NCI-H1694 (cell line): ENCODE measurements around the gene SLC5A5.
"Not testable (repeated sequence)": the region's sequence is repeated elsewhere in the genome, so short reads cannot be mapped to it uniquely, and the experiment has no call there.

Source experiments
- DNase-seq: peaks from one replicate; lab custom pipeline; 2025; lab: John Stamatoyannopoulos, UW

The SLC5A5 gene

GRCh38 chr19:17871032-17871877 lies 490 bp upstream of the SLC5A5 start:
- DNase-seq = no peak

- DNase-seq = no peak
Observed at GRCh38 chr19:17872251-17873001, 681 bp downstream of the SLC5A5 start.

DNA sequence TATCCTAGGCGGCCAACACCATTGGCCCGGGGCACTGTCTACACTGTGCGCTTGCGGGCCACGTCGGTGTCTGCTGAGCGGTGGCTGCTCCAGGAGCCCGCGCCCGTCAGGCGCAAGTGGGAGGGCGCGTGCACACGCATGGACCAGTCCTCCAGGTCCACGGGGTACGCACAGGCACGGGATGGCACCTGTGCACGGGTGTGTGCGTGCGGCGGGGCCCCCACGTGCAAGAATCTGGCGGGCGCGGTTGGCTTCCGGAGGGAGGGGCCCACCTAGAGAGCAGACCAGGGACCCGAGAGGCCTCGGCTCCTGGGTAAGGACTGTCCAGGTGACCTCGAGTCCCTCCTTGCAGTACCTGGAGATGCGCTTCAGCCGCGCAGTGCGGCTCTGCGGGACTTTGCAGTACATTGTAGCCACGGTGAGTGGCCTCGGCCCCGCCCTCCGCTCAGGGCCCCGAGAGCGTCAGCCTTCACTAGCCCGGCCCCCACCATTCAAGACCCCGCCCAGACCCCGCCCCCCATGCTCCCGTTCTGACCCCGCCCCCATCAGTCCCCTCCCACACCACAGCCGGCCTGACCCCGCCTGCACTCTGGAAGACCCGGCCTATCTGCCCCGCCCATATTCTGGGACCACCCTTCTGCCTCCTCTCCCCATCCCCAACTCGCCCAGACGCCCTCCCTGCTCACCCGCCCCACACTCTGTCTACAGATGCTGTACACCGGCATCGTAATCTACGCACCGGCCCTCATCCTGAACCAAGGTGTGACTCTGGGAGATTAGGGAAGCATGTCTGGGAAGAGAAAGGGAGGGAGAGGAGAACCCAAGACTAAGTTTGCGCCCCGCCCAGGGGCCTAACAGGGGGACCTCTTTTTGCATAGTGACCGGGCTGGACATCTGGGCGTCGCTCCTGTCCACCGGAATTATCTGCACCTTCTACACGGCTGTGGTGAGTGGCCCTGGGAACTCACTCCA lies 2.3 kb downstream of the SLC5A5 start:
- no peak for DNase-seq

- DNase-seq = no peak
Observed at GRCh38 chr19:17874758-17875135, 3.0 kb downstream of the SLC5A5 start.

- DNase-seq = no peak
Observed at GRCh38 chr19:17877696-17878095, 6.0 kb downstream of the SLC5A5 start.

GRCh38 chr19:17879466-17879865 lies 7.7 kb downstream of the SLC5A5 start:
- no peak for DNase-seq

- DNase-seq = no peak
Observed at GRCh38 chr19:17881701-17882100, 10.0 kb downstream of the SLC5A5 start.

GRCh38 chr19:17883627-17884410 lies 12.1 kb downstream of the SLC5A5 start:
- DNase-seq = no peak

- DNase-seq = no peak
Observed at GRCh38 chr19:17886515-17886914, 14.8 kb downstream of the SLC5A5 start.

DNA sequence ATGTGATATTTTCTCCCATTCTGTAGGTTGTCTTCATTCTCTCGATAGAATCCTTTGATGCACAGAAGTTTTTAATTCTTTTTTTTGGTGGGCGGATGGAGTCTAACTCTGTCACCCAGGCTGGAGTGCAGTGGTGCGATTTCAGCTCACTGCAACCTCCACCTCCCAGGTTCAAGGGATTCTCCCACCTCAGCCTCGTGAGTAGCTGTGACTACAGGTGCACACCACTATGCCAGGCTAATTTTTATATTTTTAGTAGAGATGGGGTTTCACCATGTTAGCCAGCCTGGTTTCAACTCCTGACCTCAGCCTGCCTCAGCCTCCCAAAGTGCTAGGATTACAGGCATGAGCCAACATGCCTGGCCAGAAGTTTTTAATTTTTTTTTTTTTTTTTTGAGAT lies 15.5 kb downstream of the SLC5A5 start:
- DNase-seq = not testable (repeated sequence)

GRCh38 chr19:17888260-17888659 lies 16.5 kb downstream of the SLC5A5 start:
- DNase-seq = no peak

DNA sequence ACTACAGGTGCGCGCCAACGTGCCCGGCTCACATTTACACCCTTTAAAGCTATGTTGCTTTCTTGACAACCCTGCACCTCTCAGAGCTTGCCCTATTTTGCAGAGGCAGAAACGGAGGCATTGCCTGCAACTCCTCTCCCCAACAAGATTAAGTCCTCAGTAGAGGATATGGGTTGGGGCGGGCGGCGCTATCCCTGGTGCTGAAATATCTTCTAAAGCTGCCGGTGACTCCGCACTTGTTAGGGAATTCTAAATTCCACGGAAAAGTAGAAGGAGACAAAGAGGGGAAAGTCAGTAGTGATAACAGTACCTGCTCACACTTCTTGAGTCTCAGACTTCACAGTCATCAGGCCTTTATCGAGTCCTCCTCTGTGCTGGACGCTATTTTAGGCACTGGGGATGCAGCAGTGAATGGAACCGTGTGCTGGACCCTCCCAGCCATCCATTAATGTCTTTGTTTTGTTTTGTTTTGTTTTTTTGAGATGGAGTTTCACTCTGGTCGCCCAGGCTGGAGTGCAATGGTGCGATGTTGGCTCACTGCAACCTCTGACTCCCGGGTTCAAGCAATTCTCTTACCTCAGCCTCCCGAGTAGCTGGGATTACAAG lies 18.0 kb downstream of the SLC5A5 start:
- DNase-seq = no peak

GRCh38 chr19:17893766-17894165 lies 22.0 kb downstream of the SLC5A5 start:
- DNase-seq = no peak

DNA sequence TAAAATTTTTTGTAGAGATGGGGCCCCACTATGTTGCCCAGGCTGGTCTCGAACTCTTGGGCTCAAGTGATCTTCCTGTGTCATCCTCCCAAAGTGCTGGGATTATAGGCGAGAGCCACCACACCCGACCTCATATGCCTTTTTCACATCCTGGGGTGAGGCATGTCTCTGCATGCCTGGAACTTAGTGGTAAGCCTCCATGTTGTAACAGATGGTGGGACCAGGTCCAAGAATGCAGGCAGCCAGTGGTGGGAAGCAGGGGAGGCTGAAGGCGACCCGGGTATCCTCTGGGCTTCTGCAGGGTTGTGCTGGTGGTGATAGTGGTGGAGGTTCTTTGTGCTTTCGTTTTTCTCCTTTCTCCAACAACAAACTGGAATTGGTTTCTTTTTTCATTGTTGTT lies 31.0 kb downstream of the SLC5A5 start:
- peak; percentile 87 for DNase-seq

GRCh38 chr19:17908244-17908643 lies 36.5 kb downstream of the SLC5A5 start:
- DNase-seq = no peak

- DNase-seq = no peak
Observed at GRCh38 chr19:17909003-17909732, 37.4 kb downstream of the SLC5A5 start.

GRCh38 chr19:17910791-17911360 lies 39.1 kb downstream of the SLC5A5 start:
- DNase-seq = no peak

- no peak for DNase-seq
Observed at GRCh38 chr19:17915940-17916593, 44.3 kb downstream of the SLC5A5 start.

DNA sequence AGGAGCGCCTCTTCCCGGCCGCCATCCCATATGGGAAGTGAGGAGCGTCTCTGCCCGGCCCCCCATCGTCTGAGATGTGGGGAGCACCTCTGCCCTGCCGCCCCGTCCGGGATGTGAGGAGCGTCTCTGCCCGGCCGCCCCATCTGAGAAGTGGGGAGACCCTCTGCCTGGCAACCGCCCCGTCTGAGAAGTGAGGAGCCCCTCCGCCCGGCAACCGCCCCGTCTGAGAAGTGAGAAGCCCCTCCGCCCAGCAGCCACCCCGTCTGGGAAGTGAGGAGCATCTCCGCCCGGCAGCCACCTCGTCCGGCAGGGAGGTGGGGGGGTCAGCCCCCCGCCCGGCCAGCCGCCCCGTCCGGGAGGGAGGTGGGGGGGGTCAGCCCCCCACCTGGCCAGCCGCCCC lies 46.4 kb downstream of the SLC5A5 start:
- not testable (repeated sequence) for DNase-seq
